OCI-LY3 (cell line): ENCODE data around the gene NRP2.

Experiments used
- EZH2phosphoT487 ChIP-seq: fragments of 200-600 bp; shearing (Covaris generic); IDR thresholded peaks from 2 replicates; pipeline ENCODE4 v1.6.1; 2018; ENCODE audit warnings: antibody characterized with exemption, mixed run types, low read depth
- TF ChIP-seq, protein P1 (sequence below): fragments of 200-600, 300-600 bp; sonication (generic); IDR thresholded peaks from 2 replicates; pipeline ENCODE4 v1.5.1; 2014; ENCODE audit warnings: antibody characterized with exemption, low read length, low read depth

DNA sequence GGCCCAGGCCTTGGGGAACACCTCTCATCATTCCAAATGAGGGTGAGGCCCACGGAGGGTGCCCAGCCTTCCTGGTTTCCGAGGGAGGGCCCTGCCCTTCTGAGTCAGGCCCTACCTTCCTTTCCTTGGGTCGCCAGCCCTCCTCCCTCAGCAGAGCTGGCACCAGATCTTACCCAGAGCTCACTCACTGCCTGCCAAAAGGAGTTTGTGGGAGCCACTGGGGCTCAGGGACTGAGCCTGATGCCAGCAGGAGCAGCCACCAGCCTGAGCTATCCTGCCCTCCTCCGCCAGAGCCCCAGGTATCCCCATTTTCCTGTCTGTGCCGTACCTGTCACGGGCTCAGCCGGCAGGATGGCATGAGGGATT, 64.1 kb downstream of the NRP2 start:
- TF ChIP-seq, protein P1, sequence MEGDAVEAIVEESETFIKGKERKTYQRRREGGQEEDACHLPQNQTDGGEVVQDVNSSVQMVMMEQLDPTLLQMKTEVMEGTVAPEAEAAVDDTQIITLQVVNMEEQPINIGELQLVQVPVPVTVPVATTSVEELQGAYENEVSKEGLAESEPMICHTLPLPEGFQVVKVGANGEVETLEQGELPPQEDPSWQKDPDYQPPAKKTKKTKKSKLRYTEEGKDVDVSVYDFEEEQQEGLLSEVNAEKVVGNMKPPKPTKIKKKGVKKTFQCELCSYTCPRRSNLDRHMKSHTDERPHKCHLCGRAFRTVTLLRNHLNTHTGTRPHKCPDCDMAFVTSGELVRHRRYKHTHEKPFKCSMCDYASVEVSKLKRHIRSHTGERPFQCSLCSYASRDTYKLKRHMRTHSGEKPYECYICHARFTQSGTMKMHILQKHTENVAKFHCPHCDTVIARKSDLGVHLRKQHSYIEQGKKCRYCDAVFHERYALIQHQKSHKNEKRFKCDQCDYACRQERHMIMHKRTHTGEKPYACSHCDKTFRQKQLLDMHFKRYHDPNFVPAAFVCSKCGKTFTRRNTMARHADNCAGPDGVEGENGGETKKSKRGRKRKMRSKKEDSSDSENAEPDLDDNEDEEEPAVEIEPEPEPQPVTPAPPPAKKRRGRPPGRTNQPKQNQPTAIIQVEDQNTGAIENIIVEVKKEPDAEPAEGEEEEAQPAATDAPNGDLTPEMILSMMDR, result no peak
- no peak for TF ChIP-seq EZH2phosphoT487
